ENCODE data around the gene TAP1. TPM values are rescaled to one million over a fixed set of nuclear protein-coding genes. Genes with fewer than 3 reads are reported as not detected.

TAP1 gene
- total RNA-seq, result 32.0 and 33.4 TPM in 2 replicates

GRCh38 chr6:32853541-32854375 is at the start of gene TAP1, which contains the start of gene PSMB9:
TAP1 (minus strand) TSS chr6:32853704; CDS start chr6:32853636, 68 bp downstream.
PSMB9 (plus strand) TSS chr6:32854192; CDS start chr6:32854230, 38 bp downstream.

GRCh38 chr6:32843979-32844838 is 9.3 kb downstream of the TAP1 start, which contains the start of gene PSMB8:
PSMB8 (minus strand) TSS chr6:32844047; CDS start chr6:32843996, 51 bp downstream.

GRCh38 chr6:32838114-32838958 is 15.2 kb downstream of the TAP1 start, which contains the start of gene TAP2:
TAP2 (minus strand) TSS chr6:32838739; CDS start chr6:32838233, 506 bp downstream.

GRCh38 chr6:32816746-32817204 is 36.7 kb downstream of the TAP1 start, which contains the start of gene HLA-DOB:
HLA-DOB (minus strand) TSS chr6:32817002; CDS start chr6:32816951, 51 bp downstream.

Small RNAs within 50 kb of the gene (small RNA-seq; reads per million reads assigned to genes)
- gene HLA-Z, result not detected

Other genes with a start within 250 kb of the TAP1 start
- not detected in 2 replicates for gene HLA-DQA1, start 216.3 kb downstream of the TAP1 start, total RNA-seq
- not detected in 2 replicates for gene HLA-DQB1, start 187.0 kb downstream of the TAP1 start, total RNA-seq
- gene HLA-DQA2, start 112.3 kb downstream of the TAP1 start, total RNA-seq, result not detected in 2 replicates
- not detected in 2 replicates for gene HLA-DQB2, start 90.2 kb downstream of the TAP1 start, total RNA-seq
- gene HLA-DOB, start 36.7 kb downstream of the TAP1 start, total RNA-seq, result 0.37 and 0.39 TPM in 2 replicates
- gene TAP2, start 15.0 kb downstream of the TAP1 start, total RNA-seq, result 21.7 and 22.5 TPM in 2 replicates
- gene PSMB8, start 9.7 kb downstream of the TAP1 start, total RNA-seq, result 40.3 and 47.8 TPM in 2 replicates
- 10.8 and 18.4 TPM in 2 replicates for gene PSMB9, start 488 bp upstream of the TAP1 start, total RNA-seq
- 0.37 TPM in 1 of 2 replicates, not detected in the other for gene HLA-DMB, start 87.3 kb upstream of the TAP1 start, total RNA-seq
- 1.4 and 1.8 TPM in 2 replicates for gene HLA-DMA, start 99.4 kb upstream of the TAP1 start, total RNA-seq
- gene BRD2, start 114.9 kb upstream of the TAP1 start, total RNA-seq, result 95.2 and 125 TPM in 2 replicates
- under 0.01 TPM in 1 of 2 replicates, not detected in the other for gene HLA-DOA, start 155.9 kb upstream of the TAP1 start, total RNA-seq
- 3.1 and 7.0 TPM in 2 replicates for gene HLA-DPA1, start 219.9 kb upstream of the TAP1 start, total RNA-seq
- 1.8 and 10.2 TPM in 2 replicates for gene HLA-DPB1, start 222.3 kb upstream of the TAP1 start, total RNA-seq

Data from subcutaneous preadipocyte (primary cell).